Measurements from ENCODE around the gene MBD3L2B. TPM values are rescaled to one million over a fixed set of nuclear protein-coding genes. Genes with fewer than 3 reads are reported as not detected.
"Not testable (repeated sequence)": the region's sequence is repeated elsewhere in the genome, so short reads cannot be mapped to it uniquely, and the experiment has no call there.

The MBD3L2B gene
- total and polyA plus RNA-seq, 3 donors from 2014 or later, result not detected

- H3K4me1 ChIP-seq; DNase-seq; H3K4me3 ChIP-seq; H3K27me3 ChIP-seq; H3K9me3 ChIP-seq; H3K36me3 ChIP-seq (ENCODE audit: low read depth, missing control alignments); intact Hi-C loops (cut with DNase I; ENCODE audit: low total_unique reads); H3K27ac ChIP-seq: not testable (repeated sequence)
- WGBS, 2 donors, result no CpG with 5 or more reads among the region's 2 CpGs
Measured at GRCh38 chr19:7041563-7041962, 20.3 kb upstream of the MBD3L2B start.

GRCh38 chr19:7040079-7040478 is 18.8 kb upstream of the MBD3L2B start, which contains the start of gene MBD3L4:
TSS of gene MBD3L4 (minus strand) at chr19:7040179. CDS start at chr19:7040144, 35 bp downstream.
- WGBS, 2 donors, result 80 to 100% methylated on average over 1 of the region's 9 CpGs
- H3K27ac ChIP-seq; H3K9me3 ChIP-seq; H3K36me3 ChIP-seq (ENCODE audit: low read depth, missing control alignments); H3K4me3 ChIP-seq; DNase-seq; H3K4me1 ChIP-seq; H3K27me3 ChIP-seq; intact Hi-C loops (cut with DNase I; ENCODE audit: low total_unique reads): not testable (repeated sequence)

- H3K27me3 ChIP-seq; intact Hi-C loops (cut with DNase I; ENCODE audit: low total_unique reads); H3K9me3 ChIP-seq; DNase-seq; H3K4me1 ChIP-seq; H3K4me3 ChIP-seq; H3K36me3 ChIP-seq (ENCODE audit: low read depth, missing control alignments); H3K27ac ChIP-seq: not testable (repeated sequence)
- WGBS, 2 donors, result 89% methylated on average over 1 of the region's 9 CpGs; no CpG with 5 or more reads in 1 of the 2 donors
Measured at GRCh38 chr19:7030278-7030677, 9.0 kb upstream of the MBD3L2B start, which contains the start of gene MBD3L5. TSS of gene MBD3L5 (plus strand) at chr19:7030578. CDS start at chr19:7030612, 34 bp downstream.

- H3K36me3 ChIP-seq (ENCODE audit: low read depth, missing control alignments); H3K4me3 ChIP-seq; H3K9me3 ChIP-seq; DNase-seq; H3K4me1 ChIP-seq; intact Hi-C loops (cut with DNase I; ENCODE audit: low total_unique reads); H3K27ac ChIP-seq; H3K27me3 ChIP-seq: not testable (repeated sequence)
- WGBS, 2 donors, result no CpG with 5 or more reads among the region's 1 CpG
Measured at GRCh38 chr19:7028790-7029189, 7.6 kb upstream of the MBD3L2B start.

GRCh38 chr19:7018828-7019227 is 2.4 kb downstream of the MBD3L2B start:
- no peaks in the 10 kb centered on the region for H3K27me3 ChIP-seq
- no peaks in the 10 kb centered on the region for H3K36me3 ChIP-seq (ENCODE audit: low read depth, missing control alignments)
- no peak overlapping the region for H3K27ac ChIP-seq
- 83 to 84% methylated on average over 6 of the region's 6 CpGs for WGBS, 2 donors
- no peaks in the 10 kb centered on the region for H3K4me1 ChIP-seq
- DNase-seq, result no peak
- intact Hi-C loops (cut with DNase I; ENCODE audit: low total_unique reads), result no loop called here
- H3K4me3 ChIP-seq, result no peak overlapping the region
- TF ChIP-seq POLR2A (IDR thresholded peaks at IDR 0.05) (no peak), CTCF (IDR thresholded peaks at IDR 0.05) (no peak)
- H3K9me3 ChIP-seq, result no peaks in the 10 kb centered on the region

GRCh38 chr19:7013678-7014077 is 7.6 kb downstream of the MBD3L2B start:
- WGBS, 2 donors, result 68 to 73% methylated on average over 4 of the region's 4 CpGs
- no peak for DNase-seq
- Histone ChIP-seq H3K9me3 (no peaks in the 10 kb centered on the region), H3K4me3 (no peak overlapping the region), H3K4me1 (no peaks in the 10 kb centered on the region), H3K27ac (no peak overlapping the region), H3K36me3 (ENCODE audit: low read depth, missing control alignments) (no peaks in the 10 kb centered on the region), H3K27me3 (no peaks in the 10 kb centered on the region)
- intact Hi-C loops (cut with DNase I; ENCODE audit: low total_unique reads), result no loop called here
- no peak for TF ChIP-seq POLR2A (IDR thresholded peaks at IDR 0.05)
- no peak for TF ChIP-seq CTCF (IDR thresholded peaks at IDR 0.05)
